Liver (tissue), 3 donors: ENCODE data around the gene IRX3.

Experiments
- GABPA ChIP-seq, 2 donors: IDR thresholded peaks in 1 of 2; conservative IDR thresholded peaks in 1 of 2; 2 replicates each; pipeline ENCODE4 v1.6.1; 2016; ENCODE audit warnings: antibody characterized with exemption in 2 of 2, mild to moderate bottlenecking in 1 of 2, moderate library complexity in 1 of 2
- JUND ChIP-seq, 2 donors: IDR thresholded peaks; 2 replicates each; pipeline ENCODE4 v1.6.1; 2016; ENCODE audit warnings: antibody characterized with exemption in 2 of 2
- RAD21 ChIP-seq, 2 donors: IDR thresholded peaks; 2 replicates each; pipeline ENCODE4 v1.6.1; 2016; ENCODE audit warnings: antibody characterized with exemption in 2 of 2, mild to moderate bottlenecking in 2 of 2
- REST ChIP-seq: IDR thresholded peaks from 2 replicates; pipeline ENCODE4 v1.6.1; 2016; ENCODE audit warnings: antibody characterized with exemption, mild to moderate bottlenecking
- TAF1 ChIP-seq: conservative IDR thresholded peaks from 2 replicates; pipeline ENCODE4 v1.6.1; 2016; ENCODE audit warnings: antibody characterized with exemption, mild to moderate bottlenecking
- YY1 ChIP-seq: IDR thresholded peaks from 2 replicates; pipeline ENCODE4 v1.6.1; 2016; ENCODE audit warnings: antibody characterized with exemption, mild to moderate bottlenecking
- TF ChIP-seq, protein P1 (sequence below): fragments of 150-350 bp; IDR thresholded peaks from 2 replicates; pipeline ENCODE4 v1.5.1; 2017; ENCODE audit warnings: improper control_type of control experiment, low read depth, low read length; ENCODE audit not compliant: missing input control
- TF ChIP-seq, protein P2 (sequence below): IDR thresholded peaks from 2 replicates; pipeline ENCODE4 v1.6.1; 2016; ENCODE audit warnings: antibody characterized with exemption
- TF ChIP-seq, protein P3 (sequence below): IDR thresholded peaks from 2 replicates; pipeline ENCODE4 v1.6.1; 2016; ENCODE audit warnings: antibody characterized with exemption
- donor health status: healthy.
- donor health status: healthy.

GRCh38 chr16:54334208-54334607, 47.6 kb upstream of the IRX3 start:
- TF ChIP-seq, protein P1, sequence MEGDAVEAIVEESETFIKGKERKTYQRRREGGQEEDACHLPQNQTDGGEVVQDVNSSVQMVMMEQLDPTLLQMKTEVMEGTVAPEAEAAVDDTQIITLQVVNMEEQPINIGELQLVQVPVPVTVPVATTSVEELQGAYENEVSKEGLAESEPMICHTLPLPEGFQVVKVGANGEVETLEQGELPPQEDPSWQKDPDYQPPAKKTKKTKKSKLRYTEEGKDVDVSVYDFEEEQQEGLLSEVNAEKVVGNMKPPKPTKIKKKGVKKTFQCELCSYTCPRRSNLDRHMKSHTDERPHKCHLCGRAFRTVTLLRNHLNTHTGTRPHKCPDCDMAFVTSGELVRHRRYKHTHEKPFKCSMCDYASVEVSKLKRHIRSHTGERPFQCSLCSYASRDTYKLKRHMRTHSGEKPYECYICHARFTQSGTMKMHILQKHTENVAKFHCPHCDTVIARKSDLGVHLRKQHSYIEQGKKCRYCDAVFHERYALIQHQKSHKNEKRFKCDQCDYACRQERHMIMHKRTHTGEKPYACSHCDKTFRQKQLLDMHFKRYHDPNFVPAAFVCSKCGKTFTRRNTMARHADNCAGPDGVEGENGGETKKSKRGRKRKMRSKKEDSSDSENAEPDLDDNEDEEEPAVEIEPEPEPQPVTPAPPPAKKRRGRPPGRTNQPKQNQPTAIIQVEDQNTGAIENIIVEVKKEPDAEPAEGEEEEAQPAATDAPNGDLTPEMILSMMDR = no peak
- TF ChIP-seq TAF1 (no peak), JUND (IDR thresholded peaks at IDR 0.05) (no peak), RAD21 (IDR thresholded peaks at IDR 0.05) (no peak), YY1 (no peak), GABPA (IDR thresholded peaks at IDR 0.05 in 1 of 2, conservative IDR thresholded peaks at IDR 0.05 in 1 of 2) (no peak), REST (no peak)
- TF ChIP-seq, protein P2, sequence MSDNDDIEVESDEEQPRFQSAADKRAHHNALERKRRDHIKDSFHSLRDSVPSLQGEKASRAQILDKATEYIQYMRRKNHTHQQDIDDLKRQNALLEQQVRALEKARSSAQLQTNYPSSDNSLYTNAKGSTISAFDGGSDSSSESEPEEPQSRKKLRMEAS = no peak
- TF ChIP-seq, protein P3, sequence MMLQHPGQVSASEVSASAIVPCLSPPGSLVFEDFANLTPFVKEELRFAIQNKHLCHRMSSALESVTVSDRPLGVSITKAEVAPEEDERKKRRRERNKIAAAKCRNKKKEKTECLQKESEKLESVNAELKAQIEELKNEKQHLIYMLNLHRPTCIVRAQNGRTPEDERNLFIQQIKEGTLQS = no peak
